Muscle layer of colon (tissue), 2 donors: Measurements from ENCODE around the gene PROSER2.

Source experiments
- H3K27ac ChIP-seq: one replicate; pipeline ENCODE4 v1.7.0; 2013; ENCODE audit warnings: low read depth, mild to moderate bottlenecking, low read length, moderate library complexity
- H3K27me3 ChIP-seq, 2 donors: one replicate each; pipeline ENCODE4 v1.7.0; 2013; ENCODE audit warnings: low read length in 2 of 2, mild to moderate bottlenecking in 2 of 2; ENCODE audit not compliant: insufficient read depth in 2 of 2, control insufficient read depth in 1 of 2
- H3K36me3 ChIP-seq: one replicate; pipeline ENCODE4 v1.7.0; 2013; ENCODE audit warnings: mild to moderate bottlenecking, low read length; ENCODE audit not compliant: insufficient read depth
- H3K4me1 ChIP-seq: one replicate; pipeline ENCODE4 v1.7.0; 2013; ENCODE audit warnings: mild to moderate bottlenecking, low read length; ENCODE audit not compliant: insufficient read depth
- H3K4me3 ChIP-seq, 2 donors: one replicate each; pipeline ENCODE4 v1.7.0; 2013; ENCODE audit warnings: low read length in 2 of 2, low read depth in 1 of 2, mild to moderate bottlenecking in 1 of 2, moderate library complexity in 1 of 2
- H3K9ac ChIP-seq: one replicate; pipeline ENCODE4 v1.7.0; 2013; ENCODE audit warnings: low read length
- H3K9me3 ChIP-seq: one replicate; pipeline ENCODE4 v1.7.0; 2013; ENCODE audit warnings: mild to moderate bottlenecking, low read length
- donor health status: abdominal sarcoma.
- donor health status: Adenocarcinoma of cecum.

PROSER2 gene

DNA sequence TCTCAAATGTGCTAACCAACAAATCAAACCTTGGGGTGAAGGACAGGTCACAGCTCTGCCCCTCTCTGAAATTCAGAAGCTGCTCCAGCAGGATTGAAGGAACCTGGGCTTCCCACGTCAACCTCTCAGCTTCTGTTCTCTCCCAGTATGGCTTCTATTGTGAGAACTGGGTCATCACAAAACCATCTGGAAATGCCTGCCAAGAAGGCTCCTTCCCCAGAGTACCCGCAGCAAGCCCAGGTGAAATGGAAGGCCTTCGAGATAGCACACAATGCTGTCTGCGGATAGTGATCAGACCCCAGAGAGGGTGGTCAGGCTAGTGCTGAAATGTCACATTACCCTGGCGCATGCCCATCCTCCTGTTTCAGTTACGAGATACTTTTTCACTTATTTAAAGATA is 16.4 kb upstream of the PROSER2 start:
- Histone ChIP-seq H3K4me1 (no peaks in the 10 kb centered on the region), H3K9ac (no peak overlapping the region), H3K36me3 (no peaks in the 10 kb centered on the region), H3K9me3 (no peaks in the 10 kb centered on the region), H3K27ac (no peak overlapping the region), H3K4me3 (no peak overlapping the region), H3K27me3 (no peaks in the 10 kb centered on the region)

DNA sequence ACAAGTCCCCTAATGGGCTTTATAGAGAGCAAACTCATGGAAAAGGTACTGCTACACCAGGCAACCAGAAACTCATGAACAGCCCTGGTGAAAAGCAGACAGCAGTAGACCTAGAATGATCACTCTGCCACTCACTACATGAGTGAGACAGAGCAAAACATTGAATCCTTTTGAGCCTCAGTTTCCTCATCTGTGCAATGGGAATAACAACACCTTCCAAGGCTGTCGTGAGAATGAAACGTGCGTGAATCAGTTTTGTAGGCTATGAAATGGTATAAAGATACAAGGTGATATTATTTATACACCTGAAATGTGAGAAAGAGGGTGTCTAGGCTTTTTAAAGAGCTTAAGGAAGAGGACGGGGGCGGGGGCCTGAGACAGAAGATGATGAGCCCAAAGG is 14.3 kb upstream of the PROSER2 start:
- Histone ChIP-seq H3K4me1 (no peaks in the 10 kb centered on the region), H3K9ac (no peak overlapping the region), H3K27me3 (no peaks in the 10 kb centered on the region), H3K9me3 (no peaks in the 10 kb centered on the region), H3K36me3 (no peaks in the 10 kb centered on the region), H3K4me3 (no peak overlapping the region), H3K27ac (no peak overlapping the region)

DNA sequence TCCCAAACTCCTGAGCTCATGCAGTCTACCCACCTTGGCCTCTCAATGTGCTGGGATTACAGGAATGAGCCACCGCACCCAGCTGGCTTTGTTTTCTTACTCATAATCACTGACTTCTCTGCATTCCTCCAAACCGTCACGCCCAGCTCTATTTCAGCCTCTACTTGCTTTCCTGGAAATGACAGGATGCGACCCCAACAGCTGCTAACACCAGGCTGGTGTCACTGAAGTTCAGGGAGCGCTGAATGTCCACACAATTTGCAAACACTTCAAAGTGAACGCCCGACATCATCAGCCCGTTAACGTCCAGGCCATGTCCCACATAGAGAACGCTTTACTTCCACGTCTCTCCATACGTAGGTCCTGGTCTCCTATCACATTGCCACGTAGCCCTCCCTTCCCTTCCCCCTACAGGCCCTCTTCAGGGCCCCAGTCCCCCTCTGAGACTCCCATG is 12.8 kb upstream of the PROSER2 start:
- Histone ChIP-seq H3K27ac (no peak overlapping the region), H3K4me1 (no peaks in the 10 kb centered on the region), H3K36me3 (no peaks in the 10 kb centered on the region), H3K27me3 (no peaks in the 10 kb centered on the region), H3K9ac (no peak overlapping the region), H3K4me3 (no peak overlapping the region), H3K9me3 (no peaks in the 10 kb centered on the region)

DNA sequence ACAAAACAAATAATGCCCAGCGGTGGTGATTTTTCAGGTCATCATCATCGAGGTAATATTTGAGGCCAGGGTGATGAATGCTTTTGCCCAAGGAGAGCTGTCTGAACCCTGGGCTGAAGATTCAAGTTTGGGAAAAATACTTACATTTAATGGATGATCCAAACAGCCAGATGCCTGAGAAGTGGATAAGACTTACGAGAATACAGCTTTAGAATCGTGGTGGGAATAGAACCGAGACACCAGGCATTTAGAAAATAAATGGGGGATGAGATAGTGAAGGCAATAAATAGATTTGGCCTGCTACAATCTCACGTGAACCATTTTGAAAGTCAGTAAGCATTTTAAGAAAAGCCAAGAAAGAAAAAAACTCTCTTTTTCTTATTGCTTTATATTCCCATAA is 12.2 kb upstream of the PROSER2 start:
- H3K36me3 ChIP-seq, result no peaks in the 10 kb centered on the region
- H3K27me3 ChIP-seq, result no peaks in the 10 kb centered on the region
- H3K9me3 ChIP-seq, result no peaks in the 10 kb centered on the region
- H3K27ac ChIP-seq, result no peak overlapping the region
- no peak overlapping the region for H3K4me3 ChIP-seq
- H3K9ac ChIP-seq, result no peak overlapping the region
- no peaks in the 10 kb centered on the region for H3K4me1 ChIP-seq

DNA sequence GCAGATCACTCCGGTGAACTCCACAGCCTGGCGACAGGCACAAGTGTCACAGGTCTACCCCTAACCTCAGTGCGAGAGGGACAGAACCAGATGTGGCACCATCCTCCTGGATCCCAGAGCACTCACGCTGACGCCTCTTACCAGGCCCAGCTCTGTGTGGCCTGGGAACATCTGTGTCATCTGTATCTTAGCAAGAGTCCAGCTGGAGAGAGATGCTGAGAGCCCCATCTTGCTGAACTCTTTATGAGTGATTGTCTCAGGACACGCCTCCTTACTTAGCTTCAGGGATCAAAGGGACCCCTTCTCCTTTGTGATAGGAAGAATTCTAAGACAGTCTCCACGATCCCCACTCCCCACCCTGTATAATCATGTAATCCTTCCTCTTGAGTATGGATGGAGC is 10.0 kb upstream of the PROSER2 start:
- no peaks in the 10 kb centered on the region for H3K4me1 ChIP-seq
- H3K36me3 ChIP-seq, result no peaks in the 10 kb centered on the region
- H3K9me3 ChIP-seq, result no peaks in the 10 kb centered on the region
- no peaks in the 10 kb centered on the region for H3K27me3 ChIP-seq
- no peak overlapping the region for H3K4me3 ChIP-seq
- H3K27ac ChIP-seq, result no peak overlapping the region
- H3K9ac ChIP-seq, result no peak overlapping the region

DNA sequence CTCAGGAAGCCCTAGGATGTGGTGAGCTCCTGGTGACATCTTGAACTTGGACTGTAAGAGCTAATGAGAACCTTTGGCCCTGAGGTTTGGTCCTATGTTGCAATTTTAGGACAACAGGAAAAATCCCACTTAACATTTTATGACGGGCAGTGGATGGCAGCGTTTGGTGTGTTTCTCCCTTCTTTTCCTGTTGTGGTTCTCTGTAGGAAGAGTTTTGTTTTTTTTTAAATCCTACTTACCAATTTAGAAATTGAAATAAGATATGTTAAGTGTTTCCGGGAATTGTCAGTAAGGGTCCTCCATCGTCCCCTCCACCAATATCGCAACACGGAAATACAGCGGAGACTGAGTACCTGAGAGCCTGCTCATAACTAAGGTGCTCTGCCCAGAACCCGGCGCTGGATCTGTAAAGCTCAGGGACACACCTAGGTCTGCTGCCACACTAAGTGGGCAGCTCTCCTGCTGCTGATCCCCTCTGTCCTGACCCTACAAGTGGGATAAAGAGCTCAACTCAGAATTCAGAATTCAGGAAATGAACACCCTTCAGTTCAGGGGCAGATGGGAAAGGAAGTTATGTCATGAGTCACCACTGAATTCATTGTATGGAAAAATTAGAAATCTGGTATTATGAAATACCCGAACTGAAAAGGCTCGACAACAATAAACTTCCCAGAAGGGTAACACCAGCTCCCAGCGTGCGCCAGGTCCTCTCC is 9.1 kb upstream of the PROSER2 start:
- Histone ChIP-seq H3K27me3 (no peaks in the 10 kb centered on the region), H3K9me3 (no peaks in the 10 kb centered on the region), H3K9ac (no peak overlapping the region), H3K27ac (no peak overlapping the region), H3K4me3 (no peak overlapping the region), H3K4me1 (no peaks in the 10 kb centered on the region), H3K36me3 (no peaks in the 10 kb centered on the region)

DNA sequence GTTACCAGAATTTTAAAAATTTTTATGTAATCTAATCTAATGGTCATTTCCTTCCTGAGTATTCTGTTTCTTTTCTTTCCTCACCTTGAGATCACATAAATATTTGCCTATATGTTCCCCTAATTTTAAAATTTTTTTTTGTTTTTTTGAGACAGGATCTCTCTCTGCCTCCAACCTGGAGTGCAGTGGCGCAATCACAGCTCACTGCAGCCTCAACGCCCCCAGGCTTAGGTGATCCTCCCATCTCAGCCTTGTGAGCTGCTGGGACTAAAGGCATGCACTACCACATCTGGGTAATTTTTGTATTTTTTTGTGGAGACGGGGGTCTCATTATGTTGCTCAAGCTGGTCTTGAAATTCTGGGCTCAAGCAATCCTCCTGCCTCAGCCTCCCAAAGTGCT is 4.1 kb upstream of the PROSER2 start:
- H3K9ac ChIP-seq, result no peak overlapping the region
- H3K27me3 ChIP-seq, result peaks cover 0 to 10% of the 10 kb centered on the region in 2 donors
- H3K9me3 ChIP-seq, result no peaks in the 10 kb centered on the region
- H3K4me3 ChIP-seq, result no peak overlapping the region
- no peak overlapping the region for H3K27ac ChIP-seq
- no peaks in the 10 kb centered on the region for H3K4me1 ChIP-seq
- no peaks in the 10 kb centered on the region for H3K36me3 ChIP-seq

DNA sequence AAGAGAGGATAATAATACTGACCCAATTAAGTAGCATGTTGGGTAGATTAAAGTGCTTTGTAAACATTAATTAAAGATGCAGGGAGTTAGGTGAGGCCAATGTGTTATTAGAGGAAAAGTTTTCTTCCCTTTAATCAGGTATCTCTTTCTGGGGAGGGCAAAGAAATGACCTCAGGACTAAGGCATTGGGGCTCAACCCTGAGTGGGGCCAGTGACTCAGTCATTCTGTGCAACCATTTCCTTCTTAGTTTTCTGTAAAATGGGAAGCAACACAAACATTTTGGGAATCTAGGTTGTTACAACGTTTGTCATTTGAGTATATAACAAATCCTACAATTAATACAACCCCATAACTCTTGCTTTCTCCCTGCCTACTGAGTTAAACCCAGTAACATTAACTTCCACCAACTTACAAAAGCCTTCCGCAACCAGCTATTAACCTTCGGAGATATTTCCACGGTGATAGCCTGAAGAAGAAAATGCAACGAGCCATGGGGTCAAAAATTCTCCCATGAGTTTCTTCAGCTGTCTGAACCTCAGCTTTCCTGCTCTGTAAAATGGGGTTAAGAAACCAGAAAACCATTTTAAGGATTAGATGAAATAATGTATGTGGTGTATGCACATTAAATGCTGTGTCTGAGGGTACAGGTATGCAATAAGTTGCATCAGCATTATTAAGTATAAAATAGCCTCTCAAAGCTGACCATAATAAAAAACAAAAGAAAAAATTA is 965 bp upstream of the PROSER2 start:
- Histone ChIP-seq H3K36me3 (no peaks in the 10 kb centered on the region), H3K27me3 (peaks cover 0 to 11% of the 10 kb centered on the region in 2 donors), H3K27ac (no peak overlapping the region), H3K9ac (no peak overlapping the region), H3K9me3 (no peaks in the 10 kb centered on the region), H3K4me1 (no peaks in the 10 kb centered on the region), H3K4me3 (no peak overlapping the region)

DNA sequence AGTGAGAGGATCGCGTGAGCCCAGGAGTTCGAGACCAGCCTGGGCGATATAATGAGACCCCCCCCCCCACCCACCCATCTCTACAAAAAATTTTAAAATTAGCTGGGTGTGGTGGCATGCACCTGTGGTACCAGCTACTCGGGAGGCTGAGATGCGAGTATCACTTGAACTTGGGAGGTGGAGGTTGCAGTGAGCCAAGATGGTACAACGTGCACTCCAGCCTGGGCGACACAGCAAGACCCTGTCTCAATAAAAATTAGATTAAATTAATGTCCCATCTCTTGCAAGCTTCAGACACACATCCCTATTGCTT is 391 bp upstream of the PROSER2 start:
- Histone ChIP-seq H3K9ac (no peak overlapping the region), H3K9me3 (no peaks in the 10 kb centered on the region), H3K27ac (no peak overlapping the region), H3K36me3 (no peaks in the 10 kb centered on the region), H3K4me3 (no peak overlapping the region), H3K4me1 (no peaks in the 10 kb centered on the region), H3K27me3 (peaks cover 0 to 11% of the 10 kb centered on the region in 2 donors)

DNA sequence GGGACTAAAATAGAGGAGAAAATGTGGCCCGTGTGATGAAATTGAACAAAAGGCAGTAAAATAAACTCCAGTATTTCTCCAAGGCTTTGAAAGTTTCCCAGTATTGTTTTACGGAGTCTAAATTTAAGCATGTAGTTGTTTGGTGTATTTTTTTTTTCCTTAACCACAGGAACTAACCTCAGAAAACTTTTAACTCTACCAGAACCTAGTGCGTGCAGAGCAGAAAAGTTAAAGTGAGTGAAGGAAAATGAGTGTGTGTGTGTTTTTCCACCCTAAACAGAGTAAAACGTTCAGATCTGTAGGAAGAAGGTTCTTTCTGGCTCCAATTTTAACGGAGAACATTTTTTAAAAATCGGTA is 812 bp downstream of the PROSER2 start:
- no peak overlapping the region for H3K9ac ChIP-seq
- H3K27me3 ChIP-seq, result peaks cover 0 to 11% of the 10 kb centered on the region in 2 donors
- no peaks in the 10 kb centered on the region for H3K36me3 ChIP-seq
- no peak overlapping the region for H3K4me3 ChIP-seq
- no peaks in the 10 kb centered on the region for H3K4me1 ChIP-seq
- H3K27ac ChIP-seq, result no peak overlapping the region
- no peaks in the 10 kb centered on the region for H3K9me3 ChIP-seq

DNA sequence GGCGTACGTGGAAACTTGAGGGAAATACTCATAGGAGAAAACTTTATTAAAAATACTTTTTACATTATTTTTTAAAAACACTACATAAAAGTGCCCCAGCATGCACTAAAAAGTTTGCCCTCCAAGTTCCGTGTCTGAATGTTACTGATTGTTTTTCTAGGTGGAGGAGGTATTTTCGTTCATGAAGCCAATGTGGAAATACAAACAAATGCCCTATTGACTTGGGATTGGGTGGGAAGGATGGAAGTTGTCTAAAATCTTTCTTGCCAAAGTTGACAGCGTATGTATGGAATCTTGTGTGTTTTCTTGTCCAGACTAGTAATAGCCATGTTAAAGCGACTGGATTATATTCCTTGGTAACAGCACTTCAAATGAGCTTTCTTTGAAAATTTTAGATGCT is 1.2 kb downstream of the PROSER2 start:
- Histone ChIP-seq H3K9me3 (no peaks in the 10 kb centered on the region), H3K9ac (no peak overlapping the region), H3K36me3 (no peaks in the 10 kb centered on the region), H3K27me3 (peaks cover 0 to 11% of the 10 kb centered on the region in 2 donors), H3K4me1 (no peaks in the 10 kb centered on the region), H3K4me3 (no peak overlapping the region), H3K27ac (no peak overlapping the region)

DNA sequence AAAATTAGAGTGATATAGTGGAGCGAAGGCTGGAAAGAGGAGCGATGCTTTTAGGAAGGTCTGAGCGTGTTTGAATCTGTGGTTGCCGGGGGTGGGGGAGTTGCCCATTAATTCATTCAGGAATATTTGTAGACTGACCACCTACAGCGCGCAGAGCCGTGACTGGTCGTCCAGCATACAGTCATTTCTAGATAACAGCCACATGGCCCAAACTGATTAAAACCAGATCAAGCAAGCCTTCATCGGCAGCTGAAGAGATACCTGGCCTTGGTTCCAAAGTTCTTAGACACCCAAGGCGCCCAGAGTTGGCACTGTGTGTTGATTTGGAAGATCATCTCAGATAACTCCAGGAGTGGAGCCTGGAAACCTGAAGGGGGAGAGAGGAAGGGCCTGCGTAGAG is 1.7 kb downstream of the PROSER2 start:
- no peaks in the 10 kb centered on the region for H3K36me3 ChIP-seq
- H3K27me3 ChIP-seq, result peaks cover 0 to 11% of the 10 kb centered on the region in 2 donors
- H3K4me3 ChIP-seq, result no peak overlapping the region
- H3K9me3 ChIP-seq, result no peaks in the 10 kb centered on the region
- no peak overlapping the region for H3K9ac ChIP-seq
- no peaks in the 10 kb centered on the region for H3K4me1 ChIP-seq
- no peak overlapping the region for H3K27ac ChIP-seq
